WERI-Rb-1 (cell line): ENCODE data around the gene ANXA2R.
"Not testable (repeated sequence)": the region's sequence is repeated elsewhere in the genome, so short reads cannot be mapped to it uniquely, and the experiment has no call there.

Experiments used
- DNase-seq: peaks from one replicate; pipeline ENCODE4 v3.0.0-alpha.2; 2020
- H3K27ac ChIP-seq: fragments of 250-450 bp; sonication (Bioruptor Pico); 2 replicates; pipeline ENCODE4 v1.5.1; 2020; ENCODE audit warnings: mild to moderate bottlenecking, moderate library complexity
- H3K27me3 ChIP-seq: fragments of 250-450 bp; sonication (Bioruptor Pico); 2 replicates; pipeline ENCODE4 v1.5.1; 2021; ENCODE audit warnings: mild to moderate bottlenecking, low read depth, moderate library complexity; ENCODE audit not compliant: insufficient read depth, severe bottlenecking
- H3K36me3 ChIP-seq: fragments of 250-450 bp; sonication (Bioruptor Pico); 2 replicates; pipeline ENCODE4 v1.5.1; 2020; ENCODE audit warnings: mild to moderate bottlenecking, moderate library complexity
- H3K4me3 ChIP-seq: 2 replicates; pipeline ENCODE4 v1.5.1; 2011; ENCODE audit warnings: low read depth, mild to moderate bottlenecking, control low read depth, low read length
- H3K9me3 ChIP-seq: fragments of 250-450 bp; sonication (Bioruptor Pico); 2 replicates; pipeline ENCODE4 v1.5.1; 2021; ENCODE audit warnings: mild to moderate bottlenecking, moderate library complexity; ENCODE audit not compliant: severe bottlenecking
- CTCF ChIP-seq: IDR thresholded peaks from 2 replicates; pipeline ENCODE4 v1.5.1; 2011; ENCODE audit warnings: low read depth, mild to moderate bottlenecking, control low read depth, inconsistent platforms, low read length

ANXA2R gene

GRCh38 chr5:43075319-43076293 lies 35.5 kb upstream of the ANXA2R start:
- Histone ChIP-seq H3K36me3 (no peaks in the 10 kb centered on the region), H3K27ac (no peak overlapping the region), H3K27me3 (no peaks in the 10 kb centered on the region), H3K9me3 (no peaks in the 10 kb centered on the region), H3K4me3 (no peak overlapping the region)
- DNase-seq: no peak
- TF ChIP-seq CTCF: no peak

GRCh38 chr5:43074987-43075318 lies 34.8 kb upstream of the ANXA2R start:
- no peak for TF ChIP-seq CTCF
- no peak overlapping the region for H3K4me3 ChIP-seq
- H3K36me3 ChIP-seq: no peaks in the 10 kb centered on the region
- no peaks in the 10 kb centered on the region for H3K9me3 ChIP-seq
- no peak overlapping the region for H3K27ac ChIP-seq
- H3K27me3 ChIP-seq: no peaks in the 10 kb centered on the region
- DNase-seq: no peak

- peak; percentile 52 for DNase-seq
- no peaks in the 10 kb centered on the region for H3K9me3 ChIP-seq
- TF ChIP-seq CTCF: peak; percentile 65
- H3K27me3 ChIP-seq: no peaks in the 10 kb centered on the region
- H3K4me3 ChIP-seq: no peak overlapping the region
- H3K27ac ChIP-seq: no peak overlapping the region
- no peaks in the 10 kb centered on the region for H3K36me3 ChIP-seq
Observed at GRCh38 chr5:43073597-43074546, 33.8 kb upstream of the ANXA2R start.

- not testable (repeated sequence) for H3K36me3 ChIP-seq, H3K4me3 ChIP-seq, H3K9me3 ChIP-seq, H3K27ac ChIP-seq, H3K27me3 ChIP-seq, DNase-seq
Observed at GRCh38 chr5:43069401-43069720, 29.2 kb upstream of the ANXA2R start.

- Histone ChIP-seq H3K4me3 (no peak overlapping the region), H3K36me3 (peaks cover 3% of the 10 kb centered on the region; the same call in 1 of the 2 replicates), H3K27ac (no peak overlapping the region), H3K27me3 (peaks cover 9% of the 10 kb centered on the region), H3K9me3 (peaks cover 5% of the 10 kb centered on the region)
- no peak for TF ChIP-seq CTCF
- no peak for DNase-seq
Observed at GRCh38 chr5:43068037-43068436, 27.9 kb upstream of the ANXA2R start.
